GM19351 (cell line): ENCODE data around the gene TCF4.

Source experiments
- ATAC-seq: cut with Tn5 transposase; IDR thresholded peaks from one replicate; pipeline ENCODE4 v1.9.1; 2021; ENCODE audit warnings: mild to moderate bottlenecking, moderate library complexity; ENCODE audit not compliant: unreplicated experiment

Gene TCF4

GRCh38 chr18:55546851-55547704, 40.9 kb downstream of the TCF4 start:
- ATAC-seq, result no peak

DNA sequence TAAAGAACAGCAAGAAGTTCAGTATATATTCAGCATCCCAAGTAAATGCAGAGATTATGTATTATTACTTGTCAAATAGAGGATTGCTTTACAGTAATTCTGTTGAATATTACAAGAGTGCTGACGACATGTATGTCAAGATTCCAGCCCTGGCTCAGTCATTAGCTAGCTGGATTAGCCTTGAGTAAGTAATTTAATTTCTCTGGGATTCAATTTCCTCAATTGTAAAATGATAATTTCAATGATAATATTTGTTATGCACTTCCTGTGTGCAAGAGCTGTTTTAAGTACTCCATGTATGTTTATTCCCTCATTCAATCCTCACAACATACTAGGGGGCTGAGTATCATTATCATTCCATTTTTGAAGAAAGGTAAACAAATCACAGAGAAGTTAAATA, 44.0 kb downstream of the TCF4 start:
- ATAC-seq, result no peak

DNA sequence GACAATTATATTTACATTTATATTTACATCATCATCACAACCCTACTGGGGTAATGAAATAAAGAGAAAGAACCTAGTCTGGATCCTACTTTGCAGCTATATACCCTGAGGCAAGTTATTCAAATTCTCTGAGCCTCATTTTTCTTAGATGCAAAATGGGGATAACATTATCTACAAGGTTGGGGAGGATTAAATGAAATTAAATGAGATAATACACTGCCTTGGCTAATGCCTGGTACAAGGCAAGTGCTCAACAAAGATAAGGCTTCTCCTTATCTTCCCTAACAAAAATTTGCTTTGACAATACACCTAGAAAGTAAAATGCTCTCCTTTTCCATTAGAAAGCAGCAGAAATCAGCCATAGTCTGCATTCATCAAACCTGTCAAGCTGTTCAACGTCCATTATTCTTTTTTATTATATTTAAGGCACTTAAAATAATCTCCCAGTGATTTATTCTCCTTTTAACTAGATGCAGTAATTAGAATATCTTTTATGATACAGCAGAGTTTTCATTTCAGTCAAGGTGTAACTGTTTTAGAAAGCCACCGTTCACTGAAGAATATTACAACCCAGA, 44.8 kb downstream of the TCF4 start:
- no peak for ATAC-seq

- no peak for ATAC-seq
Measured at GRCh38 chr18:55541571-55541970, 46.4 kb downstream of the TCF4 start.

DNA sequence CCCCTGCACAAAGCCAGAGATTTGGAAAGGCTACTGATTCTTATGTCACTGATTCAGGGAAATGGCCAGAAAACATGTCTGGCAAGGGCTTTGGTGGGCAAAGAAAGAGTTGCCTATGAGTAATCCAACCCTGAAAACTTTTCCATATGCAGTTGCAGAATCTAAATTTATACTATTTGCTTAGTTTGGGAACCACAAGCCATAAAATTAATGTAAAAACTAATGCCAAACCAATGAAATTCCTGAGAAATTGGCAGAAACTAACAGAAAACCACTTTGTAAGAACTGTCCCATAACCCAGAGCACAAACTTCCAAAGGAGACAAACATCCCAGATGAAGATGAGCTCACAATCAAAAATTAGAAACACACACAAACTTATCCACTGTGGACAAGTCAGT, 48.8 kb downstream of the TCF4 start:
- ATAC-seq, result no peak

DNA sequence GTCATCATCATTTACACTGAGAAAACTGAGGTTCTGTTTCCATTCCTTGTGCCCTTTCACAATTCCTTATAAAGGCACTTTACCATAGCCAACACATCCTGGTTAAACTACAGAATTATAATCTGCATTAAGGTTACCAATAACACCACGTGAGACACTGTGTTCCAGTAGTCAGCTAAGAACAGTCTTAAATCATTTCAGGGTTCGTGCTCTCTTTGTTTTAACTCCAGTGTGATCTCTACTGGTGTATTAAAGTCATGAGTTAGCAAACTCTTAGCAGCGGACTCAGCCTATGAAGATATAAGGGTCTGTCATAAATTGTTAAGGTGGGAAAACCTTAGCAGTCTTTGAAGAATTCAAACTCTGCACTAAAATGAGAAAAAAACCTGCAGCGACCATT, 53.0 kb downstream of the TCF4 start:
- no peak for ATAC-seq

DNA sequence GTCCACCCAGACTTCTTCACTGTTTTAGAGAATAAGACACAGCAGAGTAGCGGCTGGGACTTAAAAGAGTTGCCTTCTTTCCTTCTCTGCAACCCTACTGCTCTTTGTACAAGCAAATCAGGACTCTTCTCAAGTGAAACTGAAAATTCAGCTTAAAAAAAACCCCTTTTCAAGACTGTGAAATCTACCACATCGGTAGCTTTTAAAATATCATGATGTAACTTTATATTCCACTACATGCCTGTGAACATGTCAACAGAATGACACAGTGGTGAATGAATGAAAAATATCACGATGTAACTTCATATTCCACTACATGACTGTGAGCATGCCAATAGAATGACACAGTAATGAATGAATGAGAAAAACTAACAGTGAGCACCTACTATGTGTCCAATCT, 53.4 kb downstream of the TCF4 start:
- no peak for ATAC-seq

DNA sequence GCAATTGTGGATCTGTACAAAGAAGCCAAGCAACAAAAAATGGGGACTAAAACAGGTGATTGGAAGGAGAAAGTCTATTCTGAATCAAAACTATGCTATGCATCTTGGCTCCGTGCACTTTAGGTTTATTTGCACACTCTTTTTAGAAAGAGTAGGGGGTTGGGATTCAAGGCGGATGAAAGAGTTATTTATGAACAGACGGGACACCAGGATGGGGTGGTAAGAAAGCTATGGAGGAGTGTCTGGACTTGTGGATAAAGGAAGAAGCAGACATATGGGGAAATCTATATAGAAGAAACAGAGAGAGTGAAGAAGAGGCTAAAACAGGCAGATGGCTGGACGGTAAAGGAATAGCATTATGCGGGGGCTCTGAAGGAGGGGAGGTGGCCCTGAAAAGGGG, 57.8 kb downstream of the TCF4 start:
- no peak for ATAC-seq

DNA sequence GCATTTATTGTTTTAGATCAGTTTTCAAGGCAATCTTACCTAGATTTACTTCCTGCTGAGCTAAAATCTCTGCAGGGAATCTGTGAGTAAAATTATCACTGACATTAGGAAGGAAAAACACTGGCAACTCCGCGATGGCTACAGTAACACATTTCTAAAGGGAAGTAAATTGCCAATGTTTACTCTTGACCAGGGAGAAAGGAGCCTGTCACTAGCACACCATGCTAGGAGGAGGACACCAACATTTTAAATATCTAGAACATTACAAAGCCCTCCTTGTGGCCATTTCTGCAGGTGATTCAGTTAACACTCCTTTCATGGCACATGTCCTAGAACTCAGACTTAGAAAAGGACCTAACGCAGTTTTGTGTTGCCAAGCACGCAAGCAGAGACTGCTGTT, 58.4 kb downstream of the TCF4 start:
- ATAC-seq, result no peak

DNA sequence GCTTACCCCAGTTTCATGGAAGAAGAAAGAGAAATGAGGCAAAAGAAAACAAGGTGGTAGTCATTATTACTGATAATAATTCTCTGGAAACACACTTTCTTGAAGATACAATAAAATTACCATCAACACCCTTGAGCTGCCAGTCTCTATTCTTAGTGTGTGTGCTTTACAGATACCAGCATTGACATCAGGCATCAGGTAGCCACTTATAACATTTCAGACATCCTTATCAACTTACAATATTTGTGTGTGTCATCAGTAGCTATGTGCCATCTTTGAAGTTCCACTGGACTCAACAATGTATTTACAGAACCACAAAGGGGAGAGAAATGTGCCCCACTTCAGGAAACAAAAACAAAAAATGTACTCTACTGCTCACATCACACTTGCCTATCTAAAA, 62.1 kb downstream of the TCF4 start:
- ATAC-seq, result no peak

DNA sequence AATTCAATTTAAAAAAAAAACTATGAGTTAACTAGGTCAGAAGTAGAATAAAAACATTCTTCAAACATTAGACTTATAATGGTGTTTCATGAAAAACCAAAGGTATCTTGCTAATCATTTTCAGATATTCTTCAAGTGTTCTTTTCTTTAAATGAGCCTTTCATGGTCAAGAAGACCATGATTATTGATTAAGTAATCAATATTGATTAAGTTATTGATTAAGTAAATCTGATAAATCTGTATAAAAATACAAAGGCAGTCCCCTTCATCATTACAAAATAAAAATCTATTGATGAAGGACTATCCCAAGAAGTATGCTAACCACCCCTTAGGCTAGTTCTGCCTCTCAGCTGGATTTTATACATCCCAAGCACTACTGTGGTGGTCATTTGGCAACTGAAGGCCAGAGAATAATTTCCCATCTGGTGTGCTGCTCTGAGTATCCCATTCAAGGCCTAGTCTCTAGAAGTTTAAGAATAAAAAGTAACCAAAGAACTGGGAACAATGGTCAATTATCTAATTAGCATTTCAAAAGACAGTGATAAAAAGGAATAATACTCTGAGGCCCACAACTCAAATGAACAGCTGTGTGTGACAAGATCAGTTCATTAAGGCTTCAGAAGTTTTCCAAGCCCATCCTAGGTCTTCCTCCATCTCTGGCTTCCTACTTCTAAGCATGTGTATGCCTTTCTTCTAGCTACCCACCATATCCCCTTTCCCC, 63.5 kb downstream of the TCF4 start:
- no peak for ATAC-seq

DNA sequence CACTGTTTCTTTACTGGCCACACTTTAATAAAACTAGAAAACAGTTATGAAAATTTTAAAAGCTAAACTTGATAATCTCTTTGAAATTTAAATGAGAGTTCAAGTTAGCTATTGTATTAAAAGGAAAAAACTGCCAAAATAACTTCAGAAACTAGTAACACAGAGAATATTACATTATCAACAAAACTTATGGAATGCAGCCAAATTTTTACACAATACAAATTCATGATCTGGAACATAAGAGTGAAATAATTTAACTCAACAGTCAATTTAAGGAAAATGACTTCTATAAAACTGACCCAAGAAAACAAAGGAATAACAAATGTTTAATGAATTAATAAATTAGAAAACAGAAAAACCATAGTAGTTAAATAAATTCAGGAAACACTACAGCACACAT, 65.0 kb downstream of the TCF4 start:
- ATAC-seq, result no peak

- ATAC-seq, result peak; percentile 87
Measured at GRCh38 chr18:55522011-55522410, 66.0 kb downstream of the TCF4 start.

DNA sequence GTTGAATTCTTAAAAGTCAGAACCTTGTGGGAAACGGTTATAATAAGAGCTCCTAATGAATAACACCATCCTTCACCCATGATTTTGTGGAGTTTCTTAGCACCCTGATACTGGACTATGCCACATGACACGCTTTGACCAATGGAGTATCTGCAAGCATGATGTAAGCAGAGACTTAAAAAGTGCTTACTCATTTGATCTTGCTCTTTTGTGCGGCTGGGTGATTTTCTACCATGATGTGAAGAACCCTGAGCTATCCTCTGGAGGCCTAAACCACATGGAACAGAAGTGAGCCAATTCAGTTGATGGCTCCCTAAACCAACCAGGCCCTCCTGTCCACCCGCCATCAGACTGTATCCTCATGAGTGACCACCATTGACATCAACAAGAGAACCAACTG, 70.9 kb downstream of the TCF4 start:
- ATAC-seq, result no peak

- ATAC-seq, result no peak
Measured at GRCh38 chr18:55515941-55516710, 71.9 kb downstream of the TCF4 start.

DNA sequence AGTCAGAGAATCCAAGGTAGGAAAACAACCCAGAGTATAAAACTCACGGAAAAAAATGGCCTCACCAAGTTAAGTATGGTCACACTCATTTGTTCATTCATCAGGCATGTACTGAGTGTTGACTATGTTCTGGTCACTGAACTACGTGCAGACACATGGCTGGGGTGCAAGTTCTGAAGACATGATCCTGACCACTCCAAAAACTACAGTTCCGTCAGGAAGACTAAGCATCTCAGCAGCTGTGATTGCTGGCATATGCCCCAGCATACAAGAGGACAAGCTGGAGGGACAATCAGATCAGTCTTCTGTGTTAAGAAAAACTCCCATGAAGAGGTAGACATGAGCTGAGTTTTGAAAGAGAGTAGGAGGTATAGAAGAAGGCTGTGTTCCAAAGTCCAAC, 72.8 kb downstream of the TCF4 start:
- no peak for ATAC-seq

DNA sequence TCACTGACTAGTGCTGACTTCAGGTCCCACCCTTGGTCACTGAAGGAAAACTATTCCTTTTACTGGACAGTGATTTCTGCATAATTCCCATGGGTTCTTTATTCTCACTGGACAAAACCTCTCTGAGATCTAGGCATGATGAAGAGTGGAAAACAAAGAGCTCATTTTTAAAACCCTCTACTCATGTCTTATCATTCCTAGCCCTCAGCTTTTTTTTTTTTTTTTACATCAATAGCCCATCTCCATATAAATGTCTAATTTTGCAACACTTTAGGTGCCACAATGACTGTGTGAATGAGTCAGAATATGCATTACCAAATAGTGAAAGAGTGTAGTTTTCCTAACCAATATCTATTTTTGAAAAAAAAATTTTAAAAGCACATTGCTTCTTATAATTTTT, 74.8 kb downstream of the TCF4 start:
- no peak for ATAC-seq

- ATAC-seq, result no peak
Measured at GRCh38 chr18:55511277-55511676, 76.7 kb downstream of the TCF4 start.

GRCh38 chr18:55510809-55511208, 77.2 kb downstream of the TCF4 start:
- no peak for ATAC-seq

DNA sequence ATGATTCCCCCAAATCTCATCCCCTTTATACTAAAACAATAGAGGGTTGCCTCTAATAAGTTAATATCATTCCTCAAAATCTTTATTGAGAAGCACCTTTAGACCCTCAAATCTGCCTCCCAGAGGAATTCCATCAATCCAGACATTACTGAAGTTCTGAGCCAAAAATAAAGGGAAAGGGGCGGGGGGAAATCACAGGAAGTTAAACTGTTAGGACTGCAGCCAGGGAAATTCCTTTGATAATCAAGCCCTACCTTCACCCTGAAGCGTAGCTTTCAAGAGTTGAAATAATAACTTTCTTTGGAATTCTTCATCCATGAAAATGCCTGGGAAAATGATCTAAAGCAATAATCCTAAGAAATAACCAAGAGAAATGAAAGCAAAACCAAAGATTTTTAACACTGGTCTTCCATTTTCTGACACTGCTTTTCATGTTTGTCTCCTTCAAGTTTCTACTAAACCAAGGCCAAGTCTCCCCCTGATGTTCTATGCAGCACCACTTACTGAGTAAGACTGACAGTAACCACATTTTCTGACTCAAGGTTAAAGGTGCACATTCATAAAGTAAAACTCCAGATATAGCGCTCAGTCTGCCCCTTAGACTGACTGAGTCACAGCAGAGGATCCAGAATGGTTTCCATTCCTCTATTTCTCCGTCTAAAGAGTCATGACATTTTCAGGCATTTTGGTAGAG, 78.2 kb downstream of the TCF4 start:
- peak; percentile 93 for ATAC-seq

DNA sequence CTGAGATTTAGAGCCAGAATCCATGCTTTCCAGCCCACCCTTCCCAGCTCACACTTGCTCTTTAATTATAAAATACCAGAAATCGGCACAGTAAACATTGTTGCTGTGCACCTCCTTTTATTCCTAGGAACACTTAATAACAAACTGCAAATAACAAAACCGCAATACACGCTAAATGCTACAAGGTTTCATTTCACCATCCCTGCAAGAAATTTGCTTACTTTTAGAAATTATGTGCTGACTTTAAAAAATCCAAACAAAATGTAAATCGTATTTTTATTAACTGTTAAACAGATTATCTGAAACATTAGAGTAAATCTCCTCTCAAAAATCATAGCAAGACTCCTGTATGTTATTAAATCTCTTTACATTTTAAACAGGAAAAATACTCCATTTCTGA, 79.3 kb downstream of the TCF4 start:
- ATAC-seq, result no peak
